ENCODE results near the gene ATP6V1E1. TPM values are rescaled to one million over a fixed set of nuclear protein-coding genes. Genes with fewer than 3 reads are reported as not detected.

The ATP6V1E1 gene
- polyA plus RNA-seq, 3 donors from 2014 or later = 128 to 163 (median 141) TPM

DNA sequence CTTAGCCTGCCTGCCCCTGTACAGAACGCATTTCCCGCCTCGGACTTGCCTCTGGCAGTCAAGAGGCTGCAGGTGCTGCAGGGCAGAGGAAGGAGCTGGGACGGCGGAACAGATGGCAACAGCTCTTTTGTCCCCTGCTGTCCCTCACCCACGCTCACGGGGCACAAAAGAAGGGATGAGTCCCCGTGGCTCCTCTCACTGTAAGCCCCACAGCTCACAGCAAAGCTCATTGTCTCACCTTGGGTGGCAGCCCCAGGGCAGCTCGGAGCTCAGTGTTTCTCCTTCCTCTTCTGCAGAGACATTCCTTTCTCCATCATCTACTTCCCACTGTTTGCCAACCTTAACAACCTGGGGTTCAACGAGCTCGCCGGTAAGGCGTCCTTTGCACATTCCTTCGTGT is 40.9 kb downstream of the ATP6V1E1 start:
- Mint-ChIP-seq H3K9me3 (no peaks in the 10 kb centered on the region), H3K27ac (no peak overlapping the region), H3K4me1 (no peaks in the 10 kb centered on the region), H3K36me3 (peaks cover 3 to 19% (median 9%) of the 10 kb centered on the region in 3 donors), H3K4me3 (no peak overlapping the region), H3K27me3 (ENCODE audit: low read depth in 3 of 3) (peaks cover 0 to 2% (median 0%) of the 10 kb centered on the region in 3 donors)
- DNase-seq = no peak

DNA sequence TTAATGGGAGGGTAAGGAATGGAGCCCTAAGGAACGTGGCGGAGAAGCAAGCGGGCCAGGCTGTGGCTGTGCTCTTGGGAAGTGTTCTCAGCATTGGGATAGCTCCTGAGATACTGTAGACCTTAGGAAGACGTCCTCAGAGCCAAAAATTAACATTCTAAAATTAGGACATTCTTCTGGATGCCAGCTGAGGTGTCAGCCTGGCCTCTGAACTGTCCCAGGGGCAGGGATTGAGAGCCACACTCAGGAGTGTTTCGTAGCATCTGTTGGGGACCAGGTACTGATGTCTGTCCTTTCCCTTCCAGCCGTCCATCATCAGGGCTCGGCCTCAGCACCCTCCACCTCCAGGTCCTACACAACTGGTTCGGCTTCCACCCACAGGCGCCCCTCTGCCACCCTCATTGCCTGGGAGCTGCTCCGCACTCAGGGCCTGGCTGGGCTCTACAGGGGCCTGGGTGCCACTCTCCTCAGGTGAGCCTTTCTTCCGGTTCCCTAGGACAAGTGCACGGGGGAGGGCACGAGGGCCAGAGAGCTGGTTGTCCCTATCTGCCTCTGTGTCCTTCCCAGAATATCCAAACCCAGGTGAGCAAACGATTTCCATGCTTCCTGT is 41.6 kb downstream of the ATP6V1E1 start:
- Mint-ChIP-seq H3K36me3 (peaks cover 3 to 13% (median 3%) of the 10 kb centered on the region in 3 donors), H3K4me1 (no peaks in the 10 kb centered on the region)

DNA sequence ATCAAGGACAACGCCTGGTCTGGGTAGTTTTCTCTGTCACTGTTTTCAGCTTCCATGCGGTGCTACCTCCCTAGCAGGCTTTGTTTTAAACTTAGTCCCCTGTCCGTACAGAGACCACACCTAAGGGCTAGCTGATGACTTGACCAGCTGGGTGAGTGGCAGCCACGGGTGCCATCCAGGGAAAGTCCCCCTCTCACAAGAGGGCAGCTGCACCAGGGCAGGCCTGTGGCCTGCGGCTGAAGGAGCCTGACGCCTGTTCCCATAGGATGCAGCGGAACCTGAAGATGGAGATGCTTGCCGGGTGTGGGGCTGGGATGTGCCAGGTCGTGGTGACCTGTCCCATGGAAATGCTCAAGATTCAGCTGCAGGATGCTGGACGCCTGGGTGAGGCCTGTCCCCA is 45.4 kb downstream of the ATP6V1E1 start:
- peaks cover 0 to 6% (median 0%) of the 10 kb centered on the region in 3 donors for H3K27me3 Mint-ChIP-seq (ENCODE audit: low read depth in 3 of 3)
- no peak for DNase-seq
- H3K9me3 Mint-ChIP-seq = no peaks in the 10 kb centered on the region
- no peak overlapping the region for H3K4me3 Mint-ChIP-seq
- H3K4me1 Mint-ChIP-seq = no peaks in the 10 kb centered on the region
- no peaks in the 10 kb centered on the region for H3K36me3 Mint-ChIP-seq
- H3K27ac Mint-ChIP-seq = no peak overlapping the region

More for the DNA sequence above, 41.6 kb downstream of the ATP6V1E1 start:
- peaks cover 0 to 2% (median 0%) of the 10 kb centered on the region in 3 donors for H3K27me3 Mint-ChIP-seq (ENCODE audit: low read depth in 3 of 3)
- no peaks in the 10 kb centered on the region for H3K9me3 Mint-ChIP-seq
- no peak overlapping the region for H3K27ac Mint-ChIP-seq
- no peak overlapping the region for H3K4me3 Mint-ChIP-seq
- DNase-seq = no peak

DNA sequence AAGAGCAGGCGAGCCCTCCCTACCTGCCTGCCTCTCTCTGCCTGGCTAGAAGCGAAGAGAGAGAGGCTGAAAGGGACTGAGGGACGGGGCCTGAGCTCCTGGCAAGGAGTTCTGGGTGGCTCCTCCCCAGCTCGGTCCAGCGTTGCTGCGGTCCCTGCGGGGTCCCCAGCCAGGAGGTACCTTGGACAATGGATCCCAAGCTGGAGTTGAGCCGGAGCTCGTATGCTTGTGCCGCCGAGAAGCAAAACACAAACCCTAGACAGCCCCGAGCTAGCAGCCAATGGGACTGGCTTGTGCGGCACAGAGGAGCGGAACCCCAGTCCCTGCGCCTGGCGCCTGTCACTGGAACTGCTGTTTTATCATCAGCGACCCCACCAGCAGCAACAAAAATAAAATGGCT is 46.9 kb downstream of the ATP6V1E1 start:
- H3K27me3 Mint-ChIP-seq (ENCODE audit: low read depth in 3 of 3) = peaks cover 0 to 6% (median 0%) of the 10 kb centered on the region in 3 donors
- H3K4me1 Mint-ChIP-seq = no peaks in the 10 kb centered on the region
- no peaks in the 10 kb centered on the region for H3K36me3 Mint-ChIP-seq
- H3K27ac Mint-ChIP-seq = no peak overlapping the region
- no peak overlapping the region for H3K4me3 Mint-ChIP-seq
- no peaks in the 10 kb centered on the region for H3K9me3 Mint-ChIP-seq
- no peak for DNase-seq

DNA sequence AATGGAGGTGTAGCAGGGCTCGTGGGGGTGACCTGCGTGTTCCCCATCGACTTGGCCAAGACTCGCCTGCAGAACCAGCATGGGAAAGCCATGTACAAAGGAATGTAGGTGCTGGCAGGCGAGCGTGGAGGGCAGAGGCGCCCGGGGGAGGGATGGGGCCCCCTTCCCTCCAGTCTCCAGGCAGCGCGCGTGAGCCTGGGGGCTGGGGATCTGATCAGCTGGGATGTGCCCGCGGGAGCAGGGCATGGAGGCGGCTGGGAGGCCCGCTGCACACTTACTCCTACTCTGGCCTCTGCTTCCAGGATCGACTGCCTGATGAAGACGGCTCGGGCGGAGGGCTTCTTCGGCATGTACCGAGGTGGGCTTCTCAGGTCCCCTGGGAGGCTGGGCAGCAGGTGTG is 47.5 kb downstream of the ATP6V1E1 start:
- no peaks in the 10 kb centered on the region for H3K4me1 Mint-ChIP-seq
- no peaks in the 10 kb centered on the region for H3K9me3 Mint-ChIP-seq

DNA sequence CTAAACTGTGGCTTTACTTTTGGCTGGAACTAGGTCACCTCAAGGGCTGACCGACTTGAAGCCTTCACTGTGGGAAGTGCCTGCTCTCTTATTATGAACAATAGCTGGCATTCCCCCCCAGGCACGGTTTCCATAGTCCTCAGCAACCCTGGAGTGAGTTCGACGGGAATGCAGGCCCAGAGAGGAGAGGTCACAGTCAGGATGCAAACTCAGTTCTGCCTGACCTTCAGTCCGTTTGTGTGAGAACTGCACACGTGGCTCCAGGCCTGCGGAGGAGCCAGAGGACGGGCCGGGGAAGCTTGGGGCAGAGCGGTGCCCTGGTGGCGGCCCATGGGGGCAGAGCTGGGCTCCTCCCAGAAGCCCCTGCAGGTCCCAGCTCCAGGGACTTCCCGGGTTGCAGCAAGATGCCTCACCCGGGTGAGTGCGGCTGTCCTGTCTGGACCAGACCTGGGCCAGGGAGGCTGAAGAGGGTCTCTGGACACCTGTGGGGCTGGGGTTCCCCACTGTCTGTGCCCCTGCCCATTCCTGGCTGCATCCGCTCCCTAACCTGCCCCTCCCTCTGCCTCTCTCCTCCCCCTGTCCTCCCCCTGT is 48.0 kb downstream of the ATP6V1E1 start:
- Mint-ChIP-seq H3K36me3 (no peaks in the 10 kb centered on the region), H3K4me1 (no peaks in the 10 kb centered on the region), H3K27me3 (ENCODE audit: low read depth in 3 of 3) (peaks cover 0 to 6% (median 0%) of the 10 kb centered on the region in 3 donors), H3K27ac (no peak overlapping the region), H3K4me3 (no peak overlapping the region), H3K9me3 (no peaks in the 10 kb centered on the region)
- DNase-seq = no peak

More for the DNA sequence above, 47.5 kb downstream of the ATP6V1E1 start:
- peaks cover 0 to 6% (median 0%) of the 10 kb centered on the region in 3 donors for H3K27me3 Mint-ChIP-seq (ENCODE audit: low read depth in 3 of 3)
- DNase-seq = no peak
- no peak overlapping the region for H3K4me3 Mint-ChIP-seq
- H3K36me3 Mint-ChIP-seq = no peaks in the 10 kb centered on the region
- H3K27ac Mint-ChIP-seq = no peak overlapping the region

DNA sequence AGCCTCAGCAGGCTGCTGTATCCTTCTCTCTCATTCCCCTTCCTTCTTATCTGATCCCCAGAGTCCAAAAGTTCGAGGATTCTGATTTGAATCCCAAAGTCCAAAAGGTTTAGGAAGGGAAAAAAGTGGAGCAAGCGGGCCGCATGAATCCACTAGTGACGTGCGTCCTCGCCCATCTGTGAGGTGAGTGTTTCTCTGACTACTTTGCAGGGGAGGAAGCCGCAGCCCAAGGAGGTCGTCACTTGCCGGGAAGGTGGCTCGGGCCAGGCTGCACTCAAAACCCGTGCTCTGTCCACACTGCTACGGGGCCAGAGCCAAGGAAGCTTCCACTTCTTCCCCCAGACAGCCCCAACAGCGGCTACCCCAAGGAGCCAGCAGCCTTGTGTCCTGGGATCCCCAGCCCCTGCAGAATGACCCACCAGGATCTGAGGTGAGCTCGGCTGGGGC is 49.0 kb downstream of the ATP6V1E1 start:
- H3K36me3 Mint-ChIP-seq = no peaks in the 10 kb centered on the region
- H3K27ac Mint-ChIP-seq = no peak overlapping the region
- H3K9me3 Mint-ChIP-seq = no peaks in the 10 kb centered on the region
- DNase-seq = no peak
- H3K4me3 Mint-ChIP-seq = no peak overlapping the region
- H3K27me3 Mint-ChIP-seq (ENCODE audit: low read depth in 3 of 3) = peaks cover 0 to 6% (median 0%) of the 10 kb centered on the region in 3 donors
- H3K4me1 Mint-ChIP-seq = no peaks in the 10 kb centered on the region

DNA sequence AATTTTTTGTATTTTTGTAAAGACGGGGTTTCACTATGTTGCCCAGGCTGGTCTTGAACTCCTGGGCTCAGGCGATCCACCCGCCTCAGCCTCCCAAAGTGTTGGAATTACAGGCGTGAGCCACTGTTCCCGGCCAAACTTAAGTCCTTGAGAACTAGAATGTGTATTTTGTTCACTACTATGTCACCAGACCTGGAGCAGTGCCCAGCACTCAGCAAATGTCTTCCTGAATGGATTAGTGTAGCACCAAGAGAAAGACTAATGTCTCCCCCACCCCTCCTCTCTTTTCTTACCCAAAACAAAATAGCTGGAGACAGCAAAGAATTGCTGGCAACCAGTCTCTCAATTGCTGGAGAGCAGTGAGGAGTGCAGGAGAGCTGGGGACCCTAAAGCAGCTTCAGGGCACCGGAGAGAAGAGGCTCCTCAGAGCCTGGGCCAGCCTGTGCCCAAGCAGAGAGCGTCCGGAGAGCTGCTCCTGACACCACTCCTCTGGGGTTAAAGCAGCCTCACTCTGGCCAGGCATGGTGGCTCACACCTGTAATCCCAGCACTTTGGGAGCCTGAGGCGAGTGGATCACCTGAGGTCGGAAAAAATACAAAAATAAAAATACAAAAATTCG is 50.3 kb downstream of the ATP6V1E1 start:
- no peak for DNase-seq
- H3K36me3 Mint-ChIP-seq = no peaks in the 10 kb centered on the region
- no peaks in the 10 kb centered on the region for H3K9me3 Mint-ChIP-seq
- no peak overlapping the region for H3K4me3 Mint-ChIP-seq
- no peak overlapping the region for H3K27ac Mint-ChIP-seq
- H3K27me3 Mint-ChIP-seq (ENCODE audit: low read depth in 3 of 3) = peaks cover 0 to 8% (median 2%) of the 10 kb centered on the region in 3 donors
- H3K4me1 Mint-ChIP-seq = no peaks in the 10 kb centered on the region

DNA sequence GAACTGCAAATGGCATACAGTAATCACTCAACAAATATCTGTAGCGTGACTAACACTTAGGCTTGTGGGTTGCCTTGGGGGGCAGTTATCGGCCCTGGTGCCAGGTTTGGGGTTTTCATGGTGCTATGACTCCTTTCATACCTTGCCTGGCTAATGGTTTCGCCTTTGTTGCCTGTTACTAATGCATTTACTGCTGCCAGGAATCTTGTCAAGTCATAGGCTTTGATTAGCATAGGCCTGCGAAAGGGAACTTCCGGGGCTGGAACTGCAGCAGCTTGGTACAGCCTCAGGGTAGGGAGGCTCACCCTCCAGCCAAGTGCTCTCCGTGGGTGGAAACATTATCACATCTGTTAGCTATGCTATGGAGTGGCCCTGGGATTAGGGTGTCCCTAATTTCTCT is 52.1 kb downstream of the ATP6V1E1 start:
- Mint-ChIP-seq H3K4me3 (no peak overlapping the region), H3K36me3 (no peaks in the 10 kb centered on the region), H3K4me1 (no peaks in the 10 kb centered on the region), H3K27me3 (ENCODE audit: low read depth in 3 of 3) (peaks cover 0 to 8% (median 2%) of the 10 kb centered on the region in 3 donors), H3K9me3 (no peaks in the 10 kb centered on the region), H3K27ac (no peak overlapping the region)
- DNase-seq = no peak

DNA sequence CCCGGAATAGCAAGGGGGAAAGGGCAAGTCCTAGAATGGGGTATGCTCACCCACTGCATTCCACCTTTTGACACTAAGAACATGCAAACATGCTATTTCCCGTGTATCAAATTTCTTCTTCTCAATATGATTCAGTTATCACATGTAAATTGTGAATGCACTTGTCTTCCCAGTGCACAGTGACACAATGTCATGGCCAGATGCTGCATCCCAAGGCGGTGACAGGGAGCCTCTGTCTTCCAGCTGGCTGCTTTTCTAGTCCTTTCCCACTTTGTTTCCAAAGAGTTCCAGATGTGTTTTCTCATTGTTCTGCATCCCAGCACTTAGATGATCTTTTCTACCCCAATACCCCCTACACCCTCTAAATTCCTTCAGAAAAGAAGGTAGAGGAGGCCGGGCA is 52.9 kb downstream of the ATP6V1E1 start:
- Mint-ChIP-seq H3K36me3 (no peaks in the 10 kb centered on the region), H3K27me3 (ENCODE audit: low read depth in 3 of 3) (peaks cover 0 to 8% (median 2%) of the 10 kb centered on the region in 3 donors), H3K4me3 (no peak overlapping the region), H3K27ac (no peak overlapping the region), H3K9me3 (no peaks in the 10 kb centered on the region), H3K4me1 (no peaks in the 10 kb centered on the region)
- DNase-seq = no peak

DNA sequence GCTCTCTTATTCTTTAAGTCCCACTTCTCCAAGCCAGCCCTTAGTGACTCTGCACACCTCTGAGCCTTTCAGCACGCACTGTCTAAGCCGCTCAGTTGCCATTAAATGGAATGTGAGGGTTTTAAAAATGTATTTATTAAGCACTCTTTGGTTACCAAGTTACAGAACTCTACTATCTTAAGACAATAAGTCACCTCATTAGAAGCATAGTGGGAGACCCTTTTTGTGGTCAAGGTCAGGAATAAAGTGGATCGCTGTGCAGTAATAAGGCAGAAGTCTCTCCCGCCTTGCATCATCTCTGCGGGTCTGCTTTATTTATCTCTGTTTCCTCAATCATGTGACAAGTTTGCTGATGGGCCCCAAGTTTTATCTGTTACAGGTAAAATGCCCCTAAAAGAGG is 53.4 kb downstream of the ATP6V1E1 start:
- H3K4me1 Mint-ChIP-seq = no peaks in the 10 kb centered on the region
- no peak overlapping the region for H3K4me3 Mint-ChIP-seq
- no peak for DNase-seq
- no peaks in the 10 kb centered on the region for H3K9me3 Mint-ChIP-seq
- H3K27ac Mint-ChIP-seq = no peak overlapping the region
- no peaks in the 10 kb centered on the region for H3K36me3 Mint-ChIP-seq
- H3K27me3 Mint-ChIP-seq (ENCODE audit: low read depth in 3 of 3) = peaks cover 0 to 7% (median 2%) of the 10 kb centered on the region in 3 donors

DNA sequence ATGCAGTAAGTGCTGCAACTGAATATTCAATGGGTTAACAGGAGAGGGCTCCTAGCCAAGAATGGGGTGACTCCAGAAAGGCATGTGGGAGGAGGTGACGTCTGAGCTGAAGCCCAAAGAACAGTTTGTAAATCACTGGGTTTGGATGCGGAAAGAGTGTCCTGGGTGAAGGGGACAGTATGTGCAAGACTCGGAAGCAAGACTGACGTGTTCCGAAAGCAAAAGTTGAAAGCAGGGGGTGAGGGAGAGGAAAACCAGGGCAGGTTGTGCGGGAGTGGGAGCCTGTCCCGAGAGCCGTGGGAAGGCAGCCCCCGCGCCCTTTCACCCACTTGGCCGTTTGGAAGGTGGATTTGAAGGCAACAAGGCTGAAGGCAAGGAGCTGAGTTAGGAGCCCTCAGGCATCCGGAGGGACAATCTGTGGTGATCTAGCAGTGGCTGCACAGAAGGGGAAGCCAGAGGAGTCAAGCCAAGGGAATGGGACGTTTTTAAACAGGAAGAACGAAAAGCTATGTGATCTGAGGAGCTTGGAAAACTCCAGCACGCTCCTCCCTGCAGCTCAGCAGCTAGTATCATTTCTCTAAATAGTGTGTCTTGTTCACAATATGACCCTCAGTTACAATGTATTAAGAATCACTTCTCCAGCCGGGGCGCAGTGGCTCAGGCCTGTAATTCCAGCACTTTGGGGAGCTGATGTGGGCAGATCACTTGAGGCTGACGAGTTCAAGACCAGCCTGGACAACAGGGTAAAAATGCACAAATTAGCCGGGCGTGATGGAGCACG is 57.5 kb downstream of the ATP6V1E1 start:
- DNase-seq = no peak
- Mint-ChIP-seq H3K4me1 (no peaks in the 10 kb centered on the region), H3K36me3 (no peaks in the 10 kb centered on the region), H3K4me3 (no peak overlapping the region), H3K27ac (no peak overlapping the region), H3K27me3 (ENCODE audit: low read depth in 3 of 3) (peaks cover 0 to 3% (median 2%) of the 10 kb centered on the region in 3 donors), H3K9me3 (no peaks in the 10 kb centered on the region)

DNA sequence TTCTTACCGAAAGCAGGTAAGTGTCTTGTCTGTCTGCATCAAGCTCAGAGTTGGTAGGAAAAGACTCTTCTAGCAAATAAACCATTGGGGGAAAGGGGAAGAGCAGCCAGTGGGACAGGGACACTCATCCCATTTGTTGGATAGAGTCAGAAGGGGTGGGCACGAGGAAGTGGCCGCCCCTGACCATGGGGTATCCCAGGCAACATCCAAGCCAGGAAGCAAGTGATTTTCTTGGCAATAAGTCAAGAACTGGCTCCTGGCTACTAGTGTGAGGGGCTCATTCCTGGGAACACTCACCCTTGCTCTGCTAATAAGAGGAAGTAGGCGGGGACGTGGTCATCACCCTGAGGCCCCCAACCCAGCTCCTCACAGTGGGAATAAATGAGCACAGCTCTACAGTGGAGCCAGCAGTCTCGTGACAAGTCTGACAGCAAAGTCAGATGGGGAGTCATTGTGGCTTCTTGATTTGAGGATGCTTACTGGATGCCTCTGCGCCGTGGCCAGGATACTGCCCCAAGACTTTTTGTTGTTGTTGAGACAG is 58.5 kb downstream of the ATP6V1E1 start:
- Mint-ChIP-seq H3K36me3 (no peaks in the 10 kb centered on the region), H3K4me1 (no peaks in the 10 kb centered on the region), H3K27me3 (ENCODE audit: low read depth in 3 of 3) (peaks cover 2 to 5% (median 2%) of the 10 kb centered on the region in 3 donors), H3K27ac (no peak overlapping the region), H3K9me3 (no peaks in the 10 kb centered on the region), H3K4me3 (no peak overlapping the region)
- no peak for DNase-seq

DNA sequence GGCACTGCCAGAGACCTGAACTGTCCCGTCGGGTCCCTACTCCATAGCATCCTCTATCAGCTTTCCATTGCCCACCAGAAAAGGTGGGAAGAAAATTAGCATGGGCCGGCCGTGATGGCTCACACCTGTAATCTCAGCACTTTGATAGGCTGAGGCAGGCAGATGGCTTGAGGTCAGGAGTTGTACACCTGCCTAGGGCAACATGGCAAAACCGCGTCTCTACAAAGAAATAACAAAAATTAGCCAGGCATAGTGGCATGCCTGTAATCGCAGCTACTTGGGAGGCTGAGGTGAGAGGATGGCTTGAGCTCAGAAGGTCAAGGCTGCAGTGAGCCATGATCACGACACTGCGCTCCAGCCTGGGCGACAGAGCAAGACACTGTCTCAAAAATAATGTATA is 61.8 kb downstream of the ATP6V1E1 start:
- Mint-ChIP-seq H3K4me3 (no peak overlapping the region), H3K27me3 (ENCODE audit: low read depth in 3 of 3) (peaks cover 0 to 10% (median 2%) of the 10 kb centered on the region in 3 donors), H3K9me3 (no peaks in the 10 kb centered on the region), H3K27ac (no peak overlapping the region), H3K4me1 (no peaks in the 10 kb centered on the region), H3K36me3 (no peaks in the 10 kb centered on the region)
- DNase-seq = no peak

All from immature natural killer cell (primary cell).